HepG2 (cell line): ENCODE measurements around the gene GNAL. TPM values are rescaled to one million over a fixed set of nuclear protein-coding genes. Genes with fewer than 3 reads are reported as not detected.

Experiments
- BORCS8-MEF2B ChIP-seq: sonication (generic); formaldehyde crosslinking; IDR thresholded peaks from 2 replicates; pipeline ENCODE4 v1.8.0; 2022; ENCODE audit warnings: mild to moderate bottlenecking, missing genetic modification reagents
- CHD2 ChIP-seq: IDR thresholded peaks from 2 replicates; pipeline ENCODE4 v1.6.1; 2011; ENCODE audit warnings: low read depth, low read length, improper control_type of control experiment
- HIVEP1 ChIP-seq: sonication (generic); formaldehyde crosslinking; IDR thresholded peaks from 2 replicates; pipeline ENCODE4 v1.4.0; 2020; ENCODE audit warnings: mild to moderate bottlenecking, missing genetic modification reagents
- IRX3 ChIP-seq: sonication (generic); formaldehyde crosslinking; IDR thresholded peaks from 2 replicates; pipeline ENCODE4 v1.8.1; 2023; ENCODE audit warnings: mild to moderate bottlenecking, low read depth, missing genetic modification reagents, borderline replicate concordance
- KDM2A ChIP-seq: sonication (generic); formaldehyde crosslinking; IDR thresholded peaks from 2 replicates; pipeline ENCODE4 v1.4.0; 2020; ENCODE audit warnings: low read depth, missing genetic modification reagents, borderline replicate concordance
- MTF2 ChIP-seq: sonication (generic); formaldehyde crosslinking; IDR thresholded peaks from 2 replicates; pipeline ENCODE4 v1.5.0; 2020; ENCODE audit warnings: missing genetic modification reagents, borderline replicate concordance
- NCOA5 ChIP-seq: sonication (generic); formaldehyde crosslinking; IDR thresholded peaks from 2 replicates; pipeline ENCODE4 v1.4.0; 2020; ENCODE audit warnings: missing genetic modification reagents
- NR2C2 ChIP-seq: sonication (generic); formaldehyde crosslinking; IDR thresholded peaks from 2 replicates; pipeline ENCODE4 v1.4.0; 2020; ENCODE audit warnings: missing genetic modification reagents, mild to moderate bottlenecking, moderate library complexity, borderline replicate concordance
- NR2F2 ChIP-seq: IDR thresholded peaks from 2 replicates; pipeline ENCODE4 v1.6.1; 2012; ENCODE audit warnings: low read depth, inconsistent platforms, borderline replicate concordance
- PCBP1 ChIP-seq: fragments of 200-400 bp; formaldehyde crosslinking; IDR thresholded peaks from 2 replicates; pipeline ENCODE4 v1.6.1; 2017; ENCODE audit warnings: mild to moderate bottlenecking, low read depth, low read length, borderline replicate concordance
- SMC3 ChIP-seq: IDR thresholded peaks from 2 replicates; pipeline ENCODE4 v1.6.1; 2011; ENCODE audit warnings: low read length, improper control_type of control experiment
- STAG1 ChIP-seq: sonication (generic); formaldehyde crosslinking; IDR thresholded peaks from 2 replicates; pipeline ENCODE4 v1.4.0; 2020; ENCODE audit warnings: missing genetic modification reagents
- TAF1 ChIP-seq: sonication (generic); formaldehyde crosslinking; IDR thresholded peaks from 2 replicates; pipeline ENCODE4 v1.4.0; 2020; ENCODE audit warnings: missing genetic modification reagents
- TEAD3 ChIP-seq: optimal IDR thresholded peaks from 2 replicates; pipeline ENCODE3; 2016; ENCODE audit warnings: borderline replicate concordance
- ZC3H13 ChIP-seq: sonication (generic); formaldehyde crosslinking; IDR thresholded peaks from 2 replicates; pipeline ENCODE4 v1.8.1; 2023; ENCODE audit warnings: mild to moderate bottlenecking, missing genetic modification reagents, moderate library complexity
- ZFYVE20 ChIP-seq: sonication (generic); formaldehyde crosslinking; IDR thresholded peaks from 2 replicates; pipeline ENCODE4 v1.8.0; 2023; ENCODE audit warnings: low read depth, mild to moderate bottlenecking, moderate library complexity, missing genetic modification reagents, borderline replicate concordance
- ZNF337 ChIP-seq: sonication (generic); formaldehyde crosslinking; IDR thresholded peaks from 2 replicates; pipeline ENCODE4 v1.5.1; 2020; ENCODE audit warnings: missing genetic modification reagents, low read depth, mild to moderate bottlenecking, borderline replicate concordance
- ZNF484 ChIP-seq: sonication (generic); formaldehyde crosslinking; IDR thresholded peaks from 2 replicates; pipeline ENCODE4 v1.5.1; 2020; ENCODE audit warnings: mild to moderate bottlenecking, low read depth, missing genetic modification reagents, borderline replicate concordance
- ZNF552 ChIP-seq: sonication (generic); formaldehyde crosslinking; IDR thresholded peaks from 2 replicates; pipeline ENCODE4 v1.9.0; 2022; ENCODE audit warnings: missing genetic modification reagents, mild to moderate bottlenecking, borderline replicate concordance
- ZNF652 ChIP-seq: IDR thresholded peaks from 2 replicates; pipeline ENCODE4 v1.6.1; 2016; ENCODE audit warnings: low read depth, borderline replicate concordance
- ZNF672 ChIP-seq: sonication (generic); formaldehyde crosslinking; IDR thresholded peaks from 2 replicates; pipeline ENCODE4 v1.8.1; 2022; ENCODE audit warnings: missing genetic modification reagents
- ZSCAN21 ChIP-seq: sonication (generic); formaldehyde crosslinking; IDR thresholded peaks from 2 replicates; pipeline ENCODE4 v1.8.0; 2022; ENCODE audit warnings: mild to moderate bottlenecking, missing genetic modification reagents, moderate library complexity, borderline replicate concordance
- polyA plus RNA-seq, 8 experiments: library from polyadenylated mRNA; depleted of rRNA in 3 of 8; stranded (reverse) in 7 of 8; unstranded in 1 of 8; fragments of >200 nt; fragmentation: Illumina TruSeq in 4 of 8; extraction: Trizol in 4 of 8; gene quantifications; 2 replicates each; pipeline versions ENCODE4 v1.2.1 to v1.2.3, GENCODE V29; 2011 to 2016; ENCODE audit warnings: low read depth in 4 of 8, missing spikeins in 1 of 8, mixed read lengths in 1 of 8; ENCODE audit not compliant: insufficient read depth in 1 of 8
- total RNA-seq, 5 experiments: library from RNA; depleted of rRNA; stranded (reverse); fragments of >200 nt; fragmentation: Illumina TruSeq; extraction: Trizol; gene quantifications; 2 replicates each; pipeline ENCODE4 v1.2.3, GENCODE V29; 2016; ENCODE audit warnings: low read depth in 1 of 5
- TF ChIP-seq, protein P1 (sequence below): sonication (generic); formaldehyde crosslinking; IDR thresholded peaks from 2 replicates; pipeline ENCODE4 v1.4.0; 2020; ENCODE audit warnings: missing genetic modification reagents
- TF ChIP-seq, protein P2 (sequence below): sonication (generic); formaldehyde crosslinking; IDR thresholded peaks from 2 replicates; pipeline ENCODE4 v1.8.0; 2022; ENCODE audit warnings: mild to moderate bottlenecking, missing genetic modification reagents, moderate library complexity
- TF ChIP-seq, protein P3 (sequence below): sonication (generic); formaldehyde crosslinking; IDR thresholded peaks from 2 replicates; pipeline ENCODE4 v1.5.0; 2020; ENCODE audit warnings: mild to moderate bottlenecking, missing genetic modification reagents, moderate library complexity
- TF ChIP-seq, protein P4 (sequence below), 2 experiments: sonication (generic) in 1 of 2; formaldehyde crosslinking in 1 of 2; IDR thresholded peaks; 2 replicates each; pipeline versions ENCODE4 v1.4.0 to v1.6.1; 2018 to 2020; ENCODE audit warnings: missing genetic modification reagents in 2 of 2, borderline replicate concordance in 1 of 2, low read depth in 1 of 2, mild to moderate bottlenecking in 1 of 2, missing biosample characterization in 1 of 2

The GNAL gene
- total and polyA plus RNA-seq, 2 of the 13 experiments (the other 11 are each of a cell fraction or from before 2014, with no cell fraction given): 0.87 to 1.4 TPM

DNA sequence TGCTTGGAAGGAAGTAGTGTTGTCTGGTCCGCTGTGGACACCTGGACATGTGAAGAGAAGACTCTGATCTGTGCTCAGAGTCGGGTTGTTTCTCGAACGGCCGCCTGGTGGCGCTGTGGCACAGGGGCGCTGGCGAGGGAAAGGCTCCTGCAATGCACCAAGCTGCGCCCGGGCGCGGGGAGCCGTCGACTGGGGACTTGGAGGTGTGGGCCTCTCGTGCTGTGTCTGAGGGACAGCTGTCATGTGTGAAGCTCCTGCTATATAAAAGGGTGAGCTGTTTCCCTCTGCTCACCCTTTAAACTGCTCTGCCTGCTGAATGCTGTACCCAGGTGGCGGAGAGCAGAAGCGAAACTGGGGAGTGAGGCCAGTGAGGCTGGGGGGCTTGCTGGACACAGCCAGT is 44.0 kb downstream of the GNAL start (continued):
- TF ChIP-seq, protein P1, sequence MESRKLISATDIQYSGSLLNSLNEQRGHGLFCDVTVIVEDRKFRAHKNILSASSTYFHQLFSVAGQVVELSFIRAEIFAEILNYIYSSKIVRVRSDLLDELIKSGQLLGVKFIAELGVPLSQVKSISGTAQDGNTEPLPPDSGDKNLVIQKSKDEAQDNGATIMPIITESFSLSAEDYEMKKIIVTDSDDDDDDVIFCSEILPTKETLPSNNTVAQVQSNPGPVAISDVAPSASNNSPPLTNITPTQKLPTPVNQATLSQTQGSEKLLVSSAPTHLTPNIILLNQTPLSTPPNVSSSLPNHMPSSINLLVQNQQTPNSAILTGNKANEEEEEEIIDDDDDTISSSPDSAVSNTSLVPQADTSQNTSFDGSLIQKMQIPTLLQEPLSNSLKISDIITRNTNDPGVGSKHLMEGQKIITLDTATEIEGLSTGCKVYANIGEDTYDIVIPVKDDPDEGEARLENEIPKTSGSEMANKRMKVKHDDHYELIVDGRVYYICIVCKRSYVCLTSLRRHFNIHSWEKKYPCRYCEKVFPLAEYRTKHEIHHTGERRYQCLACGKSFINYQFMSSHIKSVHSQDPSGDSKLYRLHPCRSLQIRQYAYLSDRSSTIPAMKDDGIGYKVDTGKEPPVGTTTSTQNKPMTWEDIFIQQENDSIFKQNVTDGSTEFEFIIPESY (CRISPR knock-in tag): no peak
- TF ChIP-seq ZNF652 (CRISPR knock-in tag) (no peak), TEAD3 (CRISPR knock-in tag) (peak; percentile 65), HIVEP1 (no peak), IRX3 (CRISPR knock-in tag) (no peak), ZNF484 (CRISPR knock-in tag) (no peak), STAG1 (peak; percentile 89), BORCS8-MEF2B (CRISPR knock-in tag) (no peak), KDM2A (CRISPR knock-in tag) (peak; percentile 32; the same call in 1 of the 2 replicates), NR2F2 (no peak), ZNF552 (CRISPR knock-in tag) (no peak), ZNF337 (no peak), ZFYVE20 (CRISPR knock-in tag) (no peak), MTF2 (peak; percentile 68; the same call in 1 of the 2 replicates), PCBP1 (no peak), ZNF672 (CRISPR knock-in tag) (no peak), NCOA5 (CRISPR knock-in tag) (no peak), ZC3H13 (CRISPR knock-in tag) (no peak), SMC3 (peak; percentile 56; the same call in 1 of the 2 replicates), NR2C2 (CRISPR knock-in tag) (no peak), TAF1 (CRISPR knock-in tag) (no peak), ZSCAN21 (CRISPR knock-in tag) (no peak), CHD2 (no peak)
- TF ChIP-seq, protein P2, sequence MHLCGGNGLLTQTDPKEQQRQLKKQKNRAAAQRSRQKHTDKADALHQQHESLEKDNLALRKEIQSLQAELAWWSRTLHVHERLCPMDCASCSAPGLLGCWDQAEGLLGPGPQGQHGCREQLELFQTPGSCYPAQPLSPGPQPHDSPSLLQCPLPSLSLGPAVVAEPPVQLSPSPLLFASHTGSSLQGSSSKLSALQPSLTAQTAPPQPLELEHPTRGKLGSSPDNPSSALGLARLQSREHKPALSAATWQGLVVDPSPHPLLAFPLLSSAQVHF (CRISPR knock-in tag): no peak
- TF ChIP-seq, protein P3, sequence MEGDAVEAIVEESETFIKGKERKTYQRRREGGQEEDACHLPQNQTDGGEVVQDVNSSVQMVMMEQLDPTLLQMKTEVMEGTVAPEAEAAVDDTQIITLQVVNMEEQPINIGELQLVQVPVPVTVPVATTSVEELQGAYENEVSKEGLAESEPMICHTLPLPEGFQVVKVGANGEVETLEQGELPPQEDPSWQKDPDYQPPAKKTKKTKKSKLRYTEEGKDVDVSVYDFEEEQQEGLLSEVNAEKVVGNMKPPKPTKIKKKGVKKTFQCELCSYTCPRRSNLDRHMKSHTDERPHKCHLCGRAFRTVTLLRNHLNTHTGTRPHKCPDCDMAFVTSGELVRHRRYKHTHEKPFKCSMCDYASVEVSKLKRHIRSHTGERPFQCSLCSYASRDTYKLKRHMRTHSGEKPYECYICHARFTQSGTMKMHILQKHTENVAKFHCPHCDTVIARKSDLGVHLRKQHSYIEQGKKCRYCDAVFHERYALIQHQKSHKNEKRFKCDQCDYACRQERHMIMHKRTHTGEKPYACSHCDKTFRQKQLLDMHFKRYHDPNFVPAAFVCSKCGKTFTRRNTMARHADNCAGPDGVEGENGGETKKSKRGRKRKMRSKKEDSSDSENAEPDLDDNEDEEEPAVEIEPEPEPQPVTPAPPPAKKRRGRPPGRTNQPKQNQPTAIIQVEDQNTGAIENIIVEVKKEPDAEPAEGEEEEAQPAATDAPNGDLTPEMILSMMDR (CRISPR knock-in tag): peak; percentile 93
- TF ChIP-seq, protein P4, sequence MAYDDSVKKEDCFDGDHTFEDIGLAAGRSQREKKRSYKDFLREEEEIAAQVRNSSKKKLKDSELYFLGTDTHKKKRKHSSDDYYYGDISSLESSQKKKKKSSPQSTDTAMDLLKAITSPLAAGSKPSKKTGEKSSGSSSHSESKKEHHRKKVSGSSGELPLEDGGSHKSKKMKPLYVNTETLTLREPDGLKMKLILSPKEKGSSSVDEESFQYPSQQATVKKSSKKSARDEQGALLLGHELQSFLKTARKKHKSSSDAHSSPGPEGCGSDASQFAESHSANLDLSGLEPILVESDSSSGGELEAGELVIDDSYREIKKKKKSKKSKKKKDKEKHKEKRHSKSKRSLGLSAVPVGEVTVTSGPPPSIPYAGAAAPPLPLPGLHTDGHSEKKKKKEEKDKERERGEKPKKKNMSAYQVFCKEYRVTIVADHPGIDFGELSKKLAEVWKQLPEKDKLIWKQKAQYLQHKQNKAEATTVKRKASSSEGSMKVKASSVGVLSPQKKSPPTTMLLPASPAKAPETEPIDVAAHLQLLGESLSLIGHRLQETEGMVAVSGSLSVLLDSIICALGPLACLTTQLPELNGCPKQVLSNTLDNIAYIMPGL (CRISPR knock-in tag; IDR thresholded peaks at IDR 0.05; ENCODE audit: borderline replicate concordance in 1 of 2, low read depth in 1 of 2): peak; percentile 31 to 66; a peak in 1 of 4 replicates
